ENCODE data around the gene SDR9C7. TPM values are rescaled to one million over a fixed set of nuclear protein-coding genes. Genes with fewer than 3 reads are reported as not detected.

SDR9C7 gene
- total RNA-seq, 1 experiment from 2014 or later, result not detected

DNA sequence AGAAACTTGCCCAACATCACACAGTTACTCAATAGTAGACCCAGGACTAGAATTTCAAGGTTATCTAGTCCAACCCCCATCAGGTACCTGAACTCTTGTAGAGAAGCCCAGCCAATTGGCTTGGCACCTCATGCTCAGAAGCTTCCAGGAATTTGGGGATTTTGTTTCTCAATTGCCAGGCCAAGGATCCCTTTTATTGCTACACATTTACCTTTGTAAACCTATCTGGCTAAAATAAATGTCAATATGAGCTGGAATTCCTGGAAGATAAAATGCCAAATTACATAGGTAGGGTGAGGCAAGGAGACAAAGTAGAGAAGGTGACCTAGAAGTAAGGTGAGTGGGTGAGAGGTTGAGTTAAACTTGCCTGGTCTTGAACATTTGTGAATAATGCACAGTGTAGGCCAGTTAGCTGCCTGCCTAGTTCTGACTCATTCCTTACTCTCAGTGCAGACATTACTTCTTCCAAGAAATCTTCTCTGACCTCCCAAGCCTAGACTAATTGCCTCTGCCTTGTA is 36.3 kb downstream of the SDR9C7 start:
- intact Hi-C loops (cut with micrococcal nuclease), result no loop called here
- no peak for ATAC-seq

DNA sequence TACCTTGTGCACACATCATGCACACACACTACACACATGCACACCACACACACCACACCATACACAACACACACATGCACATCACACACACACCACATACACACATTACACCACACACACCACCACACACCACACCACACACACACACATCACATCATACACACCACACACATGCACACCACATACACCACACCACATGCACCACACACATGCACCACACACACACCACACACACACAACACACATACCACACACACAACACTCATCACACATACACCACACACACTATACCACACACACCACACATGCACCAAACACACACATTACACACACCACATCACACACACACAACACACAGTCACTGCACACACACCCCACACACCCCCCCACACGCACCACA is 38.1 kb downstream of the SDR9C7 start:
- Histone ChIP-seq H3K9me2 (ENCODE audit: insufficient read depth) (no peaks in the 10 kb centered on the region), H3K9ac (ENCODE audit: low read length) (no peak overlapping the region), H3K79me2 (ENCODE audit: insufficient read depth, low read length) (no peaks in the 10 kb centered on the region), H3K27me3 (ENCODE audit: insufficient read depth, low read length) (no peaks in the 10 kb centered on the region), H3K9me3 (ENCODE audit: control insufficient read depth in 1 of 2, insufficient read depth in 1 of 2, low read depth in 1 of 2, low read length in 2 of 2) (no peaks in the 10 kb centered on the region), H3K4me2 (ENCODE audit: low read length) (no peak overlapping the region), H4K20me1 (ENCODE audit: insufficient read depth) (no peaks in the 10 kb centered on the region), H3K4me1 (ENCODE audit: control insufficient read depth in 1 of 2, insufficient read depth in 2 of 2, low read length in 2 of 2) (peaks cover 4 to 32% of the 10 kb centered on the region in 2 experiments), H3K36me3 (ENCODE audit: control insufficient read depth in 1 of 2, insufficient read depth in 2 of 2, low read length in 2 of 2) (no peaks in the 10 kb centered on the region), H2AFZ (ENCODE audit: low read depth, low read length, poor library complexity, severe bottlenecking) (no peak overlapping the region), H3K27ac (ENCODE audit: low read depth, low read length) (no peak overlapping the region), H3K4me3 (replicated peaks in 1 of 2; ENCODE audit: low read depth in 1 of 2, low read length in 2 of 2) (no peak overlapping the region)
- DNase-seq (ENCODE audit: low read depth, low spot score) (no peak), ATAC-seq (no peak)
- no peak for TF ChIP-seq ZNF274 (IDR thresholded peaks at IDR 0.05; ENCODE audit: low read depth, low read length)
- CTCF ChIA-PET, result no interaction called here
- BruUV-seq (replicated peaks), result no TSS peak
- POLR2A ChIA-PET, result no interaction called here
- intact Hi-C loops (cut with micrococcal nuclease), result no loop called here
- RAD21 ChIA-PET (ENCODE audit: low non-redundant PET in 1 of 2, low total read pairs in 2 of 2, uncharacterized antibody in 2 of 2, unreplicated experiment in 2 of 2), result no interaction called here

More for the DNA sequence above, 36.3 kb downstream of the SDR9C7 start:
- no peaks in the 10 kb centered on the region for H3K27me3 ChIP-seq (ENCODE audit: insufficient read depth, low read length)
- no peak overlapping the region for H2AFZ ChIP-seq (ENCODE audit: low read depth, low read length, poor library complexity, severe bottlenecking)
- BruUV-seq (replicated peaks), result no TSS peak
- no peaks in the 10 kb centered on the region for H3K9me3 ChIP-seq (ENCODE audit: control insufficient read depth in 1 of 2, insufficient read depth in 1 of 2, low read depth in 1 of 2, low read length in 2 of 2)
- no peaks in the 10 kb centered on the region for H3K9me2 ChIP-seq (ENCODE audit: insufficient read depth)
- no peak overlapping the region for H3K9ac ChIP-seq (ENCODE audit: low read length)
- no peaks in the 10 kb centered on the region for H4K20me1 ChIP-seq (ENCODE audit: insufficient read depth)
- peak overlapping the region; percentile 25; the same call in 1 of the 2 replicates for H3K4me2 ChIP-seq (ENCODE audit: low read length)
- H3K27ac ChIP-seq (ENCODE audit: low read depth, low read length), result no peak overlapping the region
- ChIA-PET CTCF (no interaction called here), RAD21 (ENCODE audit: low non-redundant PET in 1 of 2, low total read pairs in 2 of 2, uncharacterized antibody in 2 of 2, unreplicated experiment in 2 of 2) (no interaction called here), POLR2A (no interaction called here)
- H3K36me3 ChIP-seq (ENCODE audit: control insufficient read depth in 1 of 2, insufficient read depth in 2 of 2, low read length in 2 of 2), result no peaks in the 10 kb centered on the region
- TF ChIP-seq JUND (IDR thresholded peaks at IDR 0.05), result peak; percentile 32; the same call in 1 of the 2 replicates
- TF ChIP-seq FOSL1 (IDR thresholded peaks at IDR 0.05; ENCODE audit: low read depth), result peak; percentile 30; the same call in 1 of the 2 replicates
- TF ChIP-seq SP1 (IDR thresholded peaks at IDR 0.05; ENCODE audit: low read depth), result peak; percentile 20; the same call in 1 of the 2 replicates
- no peak for TF ChIP-seq CBX3 (IDR thresholded peaks at IDR 0.05; ENCODE audit: low read depth)
- peaks cover 4 to 34% of the 10 kb centered on the region in 2 experiments for H3K4me1 ChIP-seq (ENCODE audit: control insufficient read depth in 1 of 2, insufficient read depth in 2 of 2, low read length in 2 of 2)
- H3K4me3 ChIP-seq (replicated peaks in 1 of 2; ENCODE audit: low read depth in 1 of 2, low read length in 2 of 2), result no peak overlapping the region
- DNase-seq (ENCODE audit: low read depth, low spot score), result no peak
- no peaks in the 10 kb centered on the region for H3K79me2 ChIP-seq (ENCODE audit: insufficient read depth, low read length)
